Right atrium auricular region (tissue), 2 donors: ENCODE measurements around the gene SPIRE1. TPM values are rescaled to one million over a fixed set of nuclear protein-coding genes. Genes with fewer than 3 reads are reported as not detected.
"Not testable (repeated sequence)": the region's sequence is repeated elsewhere in the genome, so short reads cannot be mapped to it uniquely, and the experiment has no call there.

Source experiments
- DNase-seq: peaks from one replicate; pipeline ENCODE4 v3.0.0-alpha.2; 2019; ENCODE audit warnings: low spot score
- H3K27ac ChIP-seq, 2 donors: fragments of 200-600 bp; sonication (generic); 1 replicate in 1 of 2; 2 replicates in 1 of 2; pipeline ENCODE4 v1.5.1; 2016 to 2019
- H3K27me3 ChIP-seq, 2 donors: fragments of 200-600 bp; sonication (generic); one replicate each; pipeline versions ENCODE4 v1.5.1 to v1.6.0; 2017 to 2019
- H3K36me3 ChIP-seq: fragments of 200-600 bp; sonication (generic); one replicate; pipeline ENCODE4 v1.5.1; 2016
- H3K4me1 ChIP-seq, 2 donors: fragments of 200-600 bp; sonication (generic); one replicate each; pipeline versions ENCODE4 v1.5.1 to v1.6.0; 2017 to 2019
- H3K4me3 ChIP-seq, 2 donors: fragments of 200-600 bp; sonication (generic); 1 replicate in 1 of 2; 2 replicates in 1 of 2; pipeline ENCODE4 v1.5.1; 2017 to 2019; ENCODE audit warnings: mild to moderate bottlenecking in 1 of 2, moderate library complexity in 1 of 2
- H3K9me3 ChIP-seq, 2 donors: fragments of 200-600 bp; sonication (generic); one replicate each; pipeline ENCODE4 v1.5.1; 2019
- CTCF ChIP-seq, 2 donors: fragments of 200-600 bp; sonication (generic); IDR thresholded peaks; one replicate each; pipeline ENCODE4 v1.5.1; 2019; ENCODE audit warnings: antibody characterized with exemption in 2 of 2
- total RNA-seq, 2 donors: library from RNA; depleted of rRNA; stranded (reverse); fragments of >200 nt; gene quantifications; one replicate each; pipeline ENCODE4 v1.1.0, GENCODE V29; 2016

The SPIRE1 gene
- total RNA-seq, 2 donors from 2014 or later, result 34.7 to 42.9 TPM

GRCh38 chr18:12559319-12559718 is 98.6 kb downstream of the SPIRE1 start:
- Histone ChIP-seq H3K36me3 (no peaks in the 10 kb centered on the region), H3K27ac (no peak overlapping the region), H3K9me3 (no peaks in the 10 kb centered on the region), H3K4me3 (no peak overlapping the region), H3K27me3 (no peaks in the 10 kb centered on the region), H3K4me1 (no peaks in the 10 kb centered on the region)
- no peak for DNase-seq
- TF ChIP-seq CTCF (IDR thresholded peaks at IDR 0.05), result no peak

- no peak overlapping the region for H3K27ac ChIP-seq
- H3K9me3 ChIP-seq, result no peaks in the 10 kb centered on the region
- DNase-seq, result no peak
- no peaks in the 10 kb centered on the region for H3K36me3 ChIP-seq
- no peak for TF ChIP-seq CTCF (IDR thresholded peaks at IDR 0.05)
- H3K4me3 ChIP-seq, result no peak overlapping the region
- no peaks in the 10 kb centered on the region for H3K27me3 ChIP-seq
- H3K4me1 ChIP-seq, result peaks cover 0 to 2% of the 10 kb centered on the region in 2 donors
Observed at GRCh38 chr18:12556946-12557806, 100.7 kb downstream of the SPIRE1 start.

GRCh38 chr18:12554796-12555388 is 103.0 kb downstream of the SPIRE1 start:
- no peaks in the 10 kb centered on the region for H3K27me3 ChIP-seq
- H3K4me1 ChIP-seq, result peaks cover 0 to 9% of the 10 kb centered on the region in 2 donors
- no peak for DNase-seq
- H3K4me3 ChIP-seq, result no peak overlapping the region
- H3K27ac ChIP-seq, result no peak overlapping the region
- H3K9me3 ChIP-seq, result no peaks in the 10 kb centered on the region
- H3K36me3 ChIP-seq, result no peaks in the 10 kb centered on the region
- TF ChIP-seq CTCF (IDR thresholded peaks at IDR 0.05), result no peak

- peaks cover 0 to 9% of the 10 kb centered on the region in 2 donors for H3K4me1 ChIP-seq
- H3K27ac ChIP-seq, result no peak overlapping the region
- no peak for TF ChIP-seq CTCF (IDR thresholded peaks at IDR 0.05)
- H3K36me3 ChIP-seq, result no peaks in the 10 kb centered on the region
- DNase-seq, result no peak
- H3K27me3 ChIP-seq, result no peaks in the 10 kb centered on the region
- H3K4me3 ChIP-seq, result no peak overlapping the region
- H3K9me3 ChIP-seq, result no peaks in the 10 kb centered on the region
Observed at GRCh38 chr18:12552879-12553242, 105.0 kb downstream of the SPIRE1 start.

- not testable (repeated sequence) for H3K27ac ChIP-seq, H3K36me3 ChIP-seq, H3K4me3 ChIP-seq, DNase-seq, H3K27me3 ChIP-seq, H3K9me3 ChIP-seq, H3K4me1 ChIP-seq
Observed at GRCh38 chr18:12551943-12552878, 105.7 kb downstream of the SPIRE1 start.

GRCh38 chr18:12551466-12551865 is 106.4 kb downstream of the SPIRE1 start:
- not testable (repeated sequence) for DNase-seq, H3K36me3 ChIP-seq, H3K27me3 ChIP-seq, H3K4me3 ChIP-seq, H3K9me3 ChIP-seq, H3K4me1 ChIP-seq, H3K27ac ChIP-seq
